ENCODE measurements around the gene FAU. TPM values are rescaled to one million over a fixed set of nuclear protein-coding genes. Genes with fewer than 3 reads are reported as not detected.

FAU gene
- total and polyA plus RNA-seq, 10 of the 15 experiments (the other 5 are each of a cell fraction or from before 2014, with no cell fraction given) = 332 to 1,347 (median 990) TPM

DNA sequence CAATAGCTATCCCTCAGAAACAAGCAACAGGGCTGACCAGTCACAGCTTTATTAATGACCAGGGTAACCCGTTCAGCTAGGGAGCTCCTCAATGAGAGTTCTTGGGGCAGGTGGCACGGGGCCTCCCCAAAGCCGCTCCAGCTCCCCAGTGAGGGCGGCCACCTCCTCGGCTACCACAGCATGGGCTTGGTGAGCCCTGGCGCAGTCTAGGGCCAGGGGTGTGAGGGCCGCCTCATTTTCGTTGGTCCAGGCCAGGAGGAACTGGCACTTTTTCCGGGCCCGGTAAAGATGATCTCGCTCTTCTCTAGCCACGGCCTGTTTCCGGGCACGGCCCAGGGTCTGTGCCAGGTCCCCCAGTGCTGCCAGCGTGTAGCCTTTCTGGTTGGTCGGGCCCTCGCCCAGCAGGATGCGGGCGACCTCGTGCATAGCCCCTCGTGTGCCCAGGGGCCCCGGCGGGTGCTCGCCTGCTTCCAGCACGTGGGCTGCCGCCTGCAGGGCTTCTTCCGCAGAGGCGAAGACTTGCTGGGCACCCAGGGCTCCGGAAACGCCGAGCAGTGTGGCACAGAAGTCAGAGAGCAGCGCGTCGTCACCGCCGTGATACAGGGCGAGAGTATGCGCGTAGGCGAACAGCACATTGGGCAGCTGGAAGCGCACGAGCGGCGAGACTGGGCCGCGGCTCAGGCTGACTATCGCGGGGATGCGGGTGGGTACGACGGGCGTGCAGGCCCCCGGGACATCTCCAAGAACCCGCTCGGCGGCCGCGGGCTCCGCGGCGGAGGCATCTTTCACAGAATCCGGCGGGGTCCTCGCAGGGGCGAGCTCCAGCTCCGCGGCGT lies 5.3 kb downstream of the FAU start:
- ATAC-seq (no peak), DNase-seq (ENCODE audit: low read depth, low spot score) (no peak), FAIRE-seq (no peak)
- no peaks in the 10 kb centered on the region; the same call in 1 of the 2 replicates for H4K20me1 ChIP-seq (ENCODE audit: control insufficient read depth, insufficient read depth)
- peaks cover 9 to 19% of the 10 kb centered on the region in 2 experiments for H3K36me3 ChIP-seq (ENCODE audit: control insufficient read depth in 2 of 2, insufficient read depth in 2 of 2, low read length in 1 of 2)
- SMC1A ChIA-PET (ENCODE audit: uncharacterized antibody, unreplicated experiment) = interaction anchor here (1.0 to 2.8 kb wide), 6 partner anchors 17 to 269 kb away, joined by 3 to 11 read pairs (median 7); partner anchors contain the start of genes ARL2 and SYVN1
- no TSS peak for BruUV-seq (replicated peaks)
- intact Hi-C loops (cut with micrococcal nuclease; ENCODE audit: unreplicated experiment) (loop anchor here (1.0 to 10.0 kb wide), 5 partner anchors 76 to 342 kb away; partner anchors contain the start of genes DPF2, SAC3D1 and SF1), in situ Hi-C loops (cut with MboI) (no loop called here)
- peak overlapping the region; percentile 68 for H3K27ac ChIP-seq (ENCODE audit: control insufficient read depth, insufficient read depth)
- WGBS (ENCODE audit: insufficient coverage, insufficient replicate concordance, low lambda C conversion rate, missing lambda C conversion rate) = 20% methylated on average over 67 of the region's 68 CpGs
- H3K79me2 ChIP-seq (ENCODE audit: control insufficient read depth, insufficient read depth, low read length) = peaks cover 39% of the 10 kb centered on the region
- H3K9ac ChIP-seq (ENCODE audit: control insufficient read depth, insufficient read depth, low read length) = peak overlapping the region; percentile 75
- no peak overlapping the region; the same call in 1 of the 2 replicates for H2AFZ ChIP-seq (ENCODE audit: control insufficient read depth, low read depth, low read length)
- CTCF ChIA-PET = interaction anchor here (0.8 to 3.5 kb wide), 17 partner anchors 13 to 338 kb away, joined by 3 to 37 read pairs (median 5); partner anchors contain the start of genes ARL2, CAPN1, PPP2R5B and SF1
- RAD21 ChIA-PET (ENCODE audit: unreplicated experiment) = interaction anchor here (0.7 to 2.3 kb wide), 7 partner anchors 18 to 338 kb away, joined by 3 to 12 read pairs (median 5); partner anchors contain the start of genes CAPN1, SF1 and SYVN1
- peak; percentile 0; the same call in 1 of the 2 replicates for TF ChIP-seq POLR2A (IDR thresholded peaks at IDR 0.05; ENCODE audit: low read depth, low read length)
- TF ChIP-seq CEBPZ (IDR thresholded peaks at IDR 0.05; ENCODE audit: low read depth, low read length) = no peak
- TF ChIP-seq BCL3 (IDR thresholded peaks at IDR 0.05; ENCODE audit: borderline replicate concordance, insufficient read depth, low read depth, low read length, poor library complexity, severe bottlenecking) = peak; percentile 9
- peak overlapping the region; percentile 76 for H3K4me3 ChIP-seq
- H3K4me1 ChIP-seq (ENCODE audit: control insufficient read depth, insufficient read depth, low read length) = peaks cover 29% of the 10 kb centered on the region
- H3K27me3 ChIP-seq (replicated peaks in 1 of 2; ENCODE audit: control insufficient read depth in 2 of 2, insufficient read depth in 2 of 2, low read length in 1 of 2) = no peaks in the 10 kb centered on the region
- H3K4me2 ChIP-seq (ENCODE audit: control insufficient read depth, insufficient read depth) = peak overlapping the region; percentile 90
- POLR2A ChIA-PET = interaction anchor here (1.0 to 1.5 kb wide), 4 partner anchors 9 to 66 kb away, joined by 3 to 7 read pairs (median 5); partner anchors contain the start of genes CAPN1 and SYVN1
- no peaks in the 10 kb centered on the region for H3K9me3 ChIP-seq (replicated peaks; ENCODE audit: control insufficient read depth, insufficient read depth, low read length)

Data from GM12878 (cell line).